IMR-90 (cell line): ENCODE results near the gene ADAMTS14. TPM values are rescaled to one million over a fixed set of nuclear protein-coding genes. Genes with fewer than 3 reads are reported as not detected.
A peak's percentile ranks its signal among the peaks of the same experiment; 100 is the strongest.

Experiments
- ATAC-seq: fragments of 200-7000 bp; cut with Tn5 transposase; 2 replicates; pipeline ENCODE4 v1.9.1; 2020; ENCODE audit warnings: low read depth, mild to moderate bottlenecking, moderate library complexity
- BruUV-seq: library from RNA; stranded (reverse); fragments of 400-500 nt; replicated peaks from 2 replicates; lab custom pipeline; 2021; lab: Mats Ljungman, UMichigan
- CTCF ChIA-PET: fragments of 300-600 bp; formaldehyde crosslinking; extraction: SDS; loops from one replicate; lab custom pipeline; 2021; ENCODE audit warnings: antibody characterized with exemption; lab: Yijun Ruan, JAX
- POLR2A ChIA-PET: fragments of 300-600 bp; sonication (Branson Sonifier 250); formaldehyde crosslinking; loops from one replicate; lab custom pipeline; 2022; ENCODE audit warnings: antibody characterized with exemption; ENCODE audit not compliant: unreplicated experiment; lab: Charles Lee
- DNase-seq: peaks from one replicate; pipeline ENCODE4 v3.0.0; 2013
- H2AFZ ChIP-seq: replicated peaks from 2 replicates; pipeline ENCODE3; 2013; ENCODE audit warnings: low read length, mild to moderate bottlenecking; ENCODE audit not compliant: poor library complexity
- H2AK5ac ChIP-seq: 2 replicates; pipeline ENCODE4 v1.6.1; 2013; ENCODE audit warnings: low read depth, low read length, inconsistent platforms
- H2AK9ac ChIP-seq: replicated peaks from 2 replicates; pipeline ENCODE3; 2013; ENCODE audit warnings: mild to moderate bottlenecking, low read depth, low read length, moderate library complexity; ENCODE audit not compliant: poor library complexity
- H2BK120ac ChIP-seq: 2 replicates; pipeline ENCODE4 v1.6.1; 2013; ENCODE audit warnings: low read depth, low read length, inconsistent platforms
- H2BK15ac ChIP-seq: 3 replicates; pipeline ENCODE4 v1.6.1; 2013; ENCODE audit warnings: low read depth, low read length, inconsistent platforms
- H2BK20ac ChIP-seq: 2 replicates; pipeline ENCODE4 v1.6.1; 2013; ENCODE audit warnings: low read depth, mild to moderate bottlenecking, inconsistent platforms, low read length, moderate library complexity
- H2BK5ac ChIP-seq: 2 replicates; pipeline ENCODE4 v1.6.1; 2013; ENCODE audit warnings: mild to moderate bottlenecking, low read depth, low read length, inconsistent platforms; ENCODE audit not compliant: poor library complexity, severe bottlenecking
- H3K14ac ChIP-seq: replicated peaks from 2 replicates; pipeline ENCODE4 v1.6.1; 2013; ENCODE audit warnings: low read depth, low read length, inconsistent platforms
- H3K18ac ChIP-seq: 2 replicates; pipeline ENCODE4 v1.6.1; 2013; ENCODE audit warnings: low read depth, low read length, control low read depth
- H3K23ac ChIP-seq: 2 replicates; pipeline ENCODE4 v1.6.1; 2013; ENCODE audit warnings: low read depth, low read length, inconsistent platforms
- H3K27ac ChIP-seq: 2 replicates; pipeline ENCODE4 v1.5.1; 2013; ENCODE audit warnings: mild to moderate bottlenecking, control low read depth, low read length; ENCODE audit not compliant: insufficient read depth
- H3K27me3 ChIP-seq: 2 replicates; pipeline ENCODE4 v1.6.1; 2013; ENCODE audit warnings: low read length; ENCODE audit not compliant: control insufficient read depth, insufficient read depth
- H3K36me3 ChIP-seq: 2 replicates; pipeline ENCODE4 v1.6.1; 2013; ENCODE audit warnings: low read length, mixed read lengths; ENCODE audit not compliant: control insufficient read depth, insufficient read depth
- H3K4ac ChIP-seq: 2 replicates; pipeline ENCODE4 v1.6.1; 2013; ENCODE audit warnings: low read depth, low read length, inconsistent platforms
- H3K4me1 ChIP-seq: 2 replicates; pipeline ENCODE4 v1.6.1; 2013; ENCODE audit warnings: low read length, mixed read lengths; ENCODE audit not compliant: control insufficient read depth, insufficient read depth
- H3K4me2 ChIP-seq: 2 replicates; pipeline ENCODE4 v1.6.1; 2013; ENCODE audit warnings: low read depth, mild to moderate bottlenecking, control low read depth, low read length, moderate library complexity
- H3K4me3 ChIP-seq: 2 replicates; pipeline ENCODE4 v1.5.1; 2013; ENCODE audit warnings: low read depth, mild to moderate bottlenecking, control low read depth, low read length, moderate library complexity; ENCODE audit not compliant: insufficient read depth
- H3K56ac ChIP-seq: 2 replicates; pipeline ENCODE4 v1.6.1; 2013; ENCODE audit warnings: low read length, inconsistent platforms; ENCODE audit not compliant: insufficient read depth; ENCODE audit errors: extremely low read depth
- H3K79me1 ChIP-seq, 2 experiments: 2 replicates each; pipeline ENCODE4 v1.6.1; 2013; ENCODE audit warnings: low read length in 2 of 2, inconsistent platforms in 1 of 2, low read depth in 1 of 2
- H3K9ac ChIP-seq: 2 replicates; pipeline ENCODE4 v1.6.1; 2013; ENCODE audit warnings: low read depth, low read length, control low read depth
- H3K9me1 ChIP-seq: 2 replicates; pipeline ENCODE4 v1.6.1; 2013; ENCODE audit warnings: low read length, inconsistent platforms; ENCODE audit not compliant: insufficient read depth
- H3K9me3 ChIP-seq: 2 replicates; pipeline ENCODE4 v1.6.1; 2013; ENCODE audit warnings: low read length; ENCODE audit not compliant: control insufficient read depth, insufficient read depth
- H4K20me1 ChIP-seq: 2 replicates; pipeline ENCODE4 v1.6.1; 2013; ENCODE audit warnings: low read length, inconsistent platforms; ENCODE audit not compliant: insufficient read depth
- H4K5ac ChIP-seq: 2 replicates; pipeline ENCODE4 v1.6.1; 2013; ENCODE audit warnings: mild to moderate bottlenecking, low read depth, low read length, control low read depth
- H4K8ac ChIP-seq, 2 experiments: 2 replicates each; pipeline ENCODE4 v1.6.1; 2013; ENCODE audit warnings: low read depth in 2 of 2, low read length in 2 of 2, control low read depth in 1 of 2, inconsistent platforms in 1 of 2
- H4K91ac ChIP-seq: 2 replicates; pipeline ENCODE4 v1.6.1; 2013; ENCODE audit warnings: low read depth, low read length, inconsistent platforms; ENCODE audit not compliant: insufficient read depth
- CHD1 ChIP-seq: IDR thresholded peaks from 2 replicates; pipeline ENCODE4 v1.6.1; 2012; ENCODE audit warnings: low read depth, low read length, improper control_type of control experiment
- FOS ChIP-seq: fragments of 150-350 bp; IDR thresholded peaks from 2 replicates; pipeline ENCODE4 v1.6.1; 2016; ENCODE audit warnings: low read depth, low read length
- MAFK ChIP-seq: IDR thresholded peaks from 2 replicates; pipeline ENCODE4 v1.6.1; 2012; ENCODE audit warnings: low read depth, low read length, improper control_type of control experiment
- MAZ ChIP-seq: IDR thresholded peaks from 2 replicates; pipeline ENCODE4 v1.6.1; 2012; ENCODE audit warnings: low read depth, mild to moderate bottlenecking, low read length, improper control_type of control experiment, moderate library complexity, borderline replicate concordance
- NFE2L2 ChIP-seq: fragments of 150-350 bp; IDR thresholded peaks from 2 replicates; pipeline ENCODE4 v1.6.1; 2016; ENCODE audit warnings: low read depth, mild to moderate bottlenecking, low read length
- SMC3 ChIP-seq: fragments of 150-350 bp; IDR thresholded peaks from 2 replicates; pipeline ENCODE4 v1.6.1; 2016; ENCODE audit warnings: low read depth, mild to moderate bottlenecking, antibody characterized with exemption, low read length, moderate library complexity
- USF2 ChIP-seq: fragments of 150-350 bp; IDR thresholded peaks from 2 replicates; pipeline ENCODE4 v1.6.1; 2017; ENCODE audit warnings: mild to moderate bottlenecking, antibody characterized with exemption, low read length, low read depth
- WGBS, 2 experiments: methylation state at CpG; one replicate each; pipeline versions ENCODE4 v1.1.5 to v1.1.7; 2013; ENCODE audit warnings: missing lambda C conversion rate in 2 of 2; ENCODE audit not compliant: insufficient read length in 1 of 2; ENCODE audit errors: extremely low coverage in 2 of 2; 5-methylcytosine and 5-hydroxymethylcytosine counted together
- dilution Hi-C: fragments of 300-500 bp; cut with HindIII; formaldehyde crosslinking; loops from one replicate; pipeline ENCODE4 v1.14.3; 2018; ENCODE audit warnings: low sequenced_read_pairs; ENCODE audit not compliant: unreplicated experiment
- in situ Hi-C: fragments of 300-500 bp; cut with MboI; formaldehyde crosslinking; loops from 3 replicates; pipeline ENCODE4 v1.14.3; 2019; ENCODE audit warnings: low sequenced_read_pairs, inconsistent platforms, mixed read lengths
- intact Hi-C: fragments of 100-400 bp; cut with micrococcal nuclease; formaldehyde crosslinking; loops from 2 replicates; pipeline ENCODE4 v1.10.0; 2022
- polyA plus RNA-seq, 3 experiments: library from polyadenylated mRNA; depleted of rRNA; stranded (reverse); fragments of >200 nt; gene quantifications; 2 replicates each; pipeline ENCODE4 v1.2.3, GENCODE V29; 2012; ENCODE audit warnings: low replicate concordance in 1 of 3
- total RNA-seq: library from RNA; depleted of rRNA; stranded (reverse); fragments of >200 nt; gene quantifications from 2 replicates; pipeline ENCODE4 v1.2.3, GENCODE V29; 2012

ADAMTS14 gene
- total and polyA plus RNA-seq, 2 of the 4 experiments (the other 2 are of a cell fraction) = under 0.01 to 0.31 TPM

GRCh38 chr10:70695241-70696030 is 23.1 kb downstream of the ADAMTS14 start:
- intact Hi-C loops = no loop called here
- H3K14ac ChIP-seq = 0 out of 2 replicates have a peak overlapping the region, but pooled peaks have one; percentile 44
- no peak overlapping the region for H3K9ac ChIP-seq
- CTCF ChIA-PET = no interaction called here
- H2BK120ac ChIP-seq = no peak overlapping the region
- no peak overlapping the region for H3K4me3 ChIP-seq
- H3K56ac ChIP-seq = no peak overlapping the region
- in situ Hi-C loops = no loop called here
- no peak overlapping the region for H2BK20ac ChIP-seq
- no peak overlapping the region for H4K5ac ChIP-seq
- no peak overlapping the region for H2BK5ac ChIP-seq
- BruUV-seq = no TSS peak
- WGBS, 2 experiments = 100% methylated on average over 2 of the region's 3 CpGs; no CpG with 5 or more reads in 1 of the 2 experiments
- no peaks in the 10 kb centered on the region for H3K79me1 ChIP-seq
- peaks cover 25% of the 10 kb centered on the region for H3K27me3 ChIP-seq
- TF ChIP-seq USF2 (no peak), NFE2L2 (no peak), FOS (no peak), MAFK (no peak), MAZ (no peak), SMC3 (no peak), CHD1 (no peak)
- no peak overlapping the region for H4K8ac ChIP-seq
- POLR2A ChIA-PET = no interaction called here
- H3K9me1 ChIP-seq = peaks cover 5% of the 10 kb centered on the region
- no peaks in the 10 kb centered on the region for H3K36me3 ChIP-seq
- H2AK5ac ChIP-seq = no peak overlapping the region
- DNase-seq (no peak), ATAC-seq (no peak)
- H3K4me2 ChIP-seq = no peak overlapping the region; the same call in 1 of the 2 replicates
- H3K4me1 ChIP-seq = peaks cover 14% of the 10 kb centered on the region; the same call in 1 of the 2 replicates
- no peak overlapping the region for H4K91ac ChIP-seq
- no peak overlapping the region for H3K4ac ChIP-seq
- no peaks in the 10 kb centered on the region for H3K9me3 ChIP-seq
- H3K27ac ChIP-seq = no peak overlapping the region
- H2AK9ac ChIP-seq = no peak overlapping the region
- H4K20me1 ChIP-seq = no peaks in the 10 kb centered on the region
- no peak overlapping the region for H3K23ac ChIP-seq
- no peak overlapping the region for H2AFZ ChIP-seq
- no peak overlapping the region; the same call in 1 of the 2 replicates for H3K18ac ChIP-seq
- H2BK15ac ChIP-seq = no peak overlapping the region
- dilution Hi-C loops = no loop called here
